Transverse colon (tissue), 4 donors: ENCODE measurements around the gene KRT4.

Source experiments
- POLR2A ChIP-seq: fragments of 450-650 bp; IDR thresholded peaks from one replicate; pipeline ENCODE4 v1.6.1; 2016; ENCODE audit warnings: antibody characterized with exemption, mild to moderate bottlenecking, moderate library complexity
- POLR2AphosphoS5 ChIP-seq, 3 donors: sonication (generic); formaldehyde crosslinking; IDR thresholded peaks; one replicate each; pipeline ENCODE4 v1.6.1; 2016; ENCODE audit warnings: antibody characterized with exemption in 3 of 3
- TF ChIP-seq, protein P1 (sequence below), 5 experiments: fragments of 200-600 bp in 3 of 5; fragments of 450-650 bp in 2 of 5; sonication (generic) in 3 of 5; IDR thresholded peaks; 1 replicate in 2 of 5; 2 replicates in 3 of 5; pipeline ENCODE4 v1.5.1; 2016 to 2017; ENCODE audit warnings: antibody characterized with exemption in 5 of 5, inconsistent platforms in 3 of 5, mild to moderate bottlenecking in 2 of 5, moderate library complexity in 1 of 5

DNA sequence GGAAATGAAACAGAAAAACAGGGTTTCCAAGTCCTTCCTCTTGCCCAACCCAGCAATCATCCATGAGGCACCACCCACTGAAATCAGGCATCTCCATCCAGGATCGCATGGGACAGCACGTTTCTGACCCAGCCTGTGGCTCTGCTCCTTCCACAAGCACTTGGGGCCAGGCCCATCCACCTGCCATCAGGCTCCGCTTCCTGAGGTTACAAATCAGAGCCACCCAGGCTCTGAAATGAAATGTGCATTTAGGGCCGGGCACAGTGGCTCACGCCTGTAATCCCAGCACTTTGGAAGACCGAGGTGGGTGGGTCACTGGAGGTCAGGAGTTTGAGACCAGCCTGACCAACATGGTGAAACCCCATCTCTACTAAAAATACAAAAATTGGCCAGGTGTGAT is 35.6 kb upstream of the KRT4 start:
- TF ChIP-seq, protein P1, sequence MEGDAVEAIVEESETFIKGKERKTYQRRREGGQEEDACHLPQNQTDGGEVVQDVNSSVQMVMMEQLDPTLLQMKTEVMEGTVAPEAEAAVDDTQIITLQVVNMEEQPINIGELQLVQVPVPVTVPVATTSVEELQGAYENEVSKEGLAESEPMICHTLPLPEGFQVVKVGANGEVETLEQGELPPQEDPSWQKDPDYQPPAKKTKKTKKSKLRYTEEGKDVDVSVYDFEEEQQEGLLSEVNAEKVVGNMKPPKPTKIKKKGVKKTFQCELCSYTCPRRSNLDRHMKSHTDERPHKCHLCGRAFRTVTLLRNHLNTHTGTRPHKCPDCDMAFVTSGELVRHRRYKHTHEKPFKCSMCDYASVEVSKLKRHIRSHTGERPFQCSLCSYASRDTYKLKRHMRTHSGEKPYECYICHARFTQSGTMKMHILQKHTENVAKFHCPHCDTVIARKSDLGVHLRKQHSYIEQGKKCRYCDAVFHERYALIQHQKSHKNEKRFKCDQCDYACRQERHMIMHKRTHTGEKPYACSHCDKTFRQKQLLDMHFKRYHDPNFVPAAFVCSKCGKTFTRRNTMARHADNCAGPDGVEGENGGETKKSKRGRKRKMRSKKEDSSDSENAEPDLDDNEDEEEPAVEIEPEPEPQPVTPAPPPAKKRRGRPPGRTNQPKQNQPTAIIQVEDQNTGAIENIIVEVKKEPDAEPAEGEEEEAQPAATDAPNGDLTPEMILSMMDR (IDR thresholded peaks at IDR 0.05): no peak
- TF ChIP-seq POLR2A: no peak
- TF ChIP-seq POLR2AphosphoS5 (IDR thresholded peaks at IDR 0.05): no peak
